Measurements from ENCODE around the gene CDHR1. TPM values are rescaled to one million over a fixed set of nuclear protein-coding genes. Genes with fewer than 3 reads are reported as not detected.
"Not testable (repeated sequence)": the region's sequence is repeated elsewhere in the genome, so short reads cannot be mapped to it uniquely, and the experiment has no call there.

Gene CDHR1
- polyA plus RNA-seq (2013, experiment 1 of 2): 0.86 TPM
- 0.75 TPM for polyA plus RNA-seq (2013, experiment 2 of 2)

- H2BK12ac ChIP-seq (ENCODE audit: low read length in 2 of 2): no peak within 1 kb of the TSS
- no peak within 1 kb of the TSS for H4K8ac ChIP-seq (ENCODE audit: low read length)
- H3K14ac ChIP-seq (ENCODE audit: low read length in 2 of 2): peak within 1 kb of the TSS in 1 of 2 experiments; percentile 26
- H3K27ac ChIP-seq (ENCODE audit: low read length, poor library complexity, severe bottlenecking): no peak within 1 kb of the TSS
- no peak within 1 kb of the TSS for H3K18ac ChIP-seq (ENCODE audit: low read depth in 1 of 2, low read length in 2 of 2)
- peaks cover 47 to 81% of the 10 kb centered on the region in 2 experiments for H3K27me3 ChIP-seq (ENCODE audit: control insufficient read depth in 1 of 2, insufficient read depth in 1 of 2, low read length in 2 of 2)
- H2AFZ ChIP-seq (ENCODE audit: low read depth, low read length): peak within 1 kb of the TSS; percentile 5
- peak within 1 kb of the TSS; percentile 33 for H2BK15ac ChIP-seq (ENCODE audit: low read depth, poor library complexity, severe bottlenecking)
- H3K4me3 ChIP-seq (ENCODE audit: insufficient read depth in 1 of 2, low read depth in 1 of 2, low read length in 2 of 2): peak within 1 kb of the TSS in 1 of 2 experiments; percentile 61
- no peak within 1 kb of the TSS for H2AK5ac ChIP-seq (ENCODE audit: low read length, severe bottlenecking)
- peak within 1 kb of the TSS; percentile 18 for H4K91ac ChIP-seq (ENCODE audit: low read length)
- DNase-seq: no peak
- no peaks in the 10 kb centered on the region for H3K36me3 ChIP-seq (ENCODE audit: control insufficient read depth in 1 of 2, insufficient read depth in 2 of 2, low read depth in 1 of 2, low read length in 2 of 2)
- no peaks in the 10 kb centered on the region for H3K79me1 ChIP-seq (replicated peaks; ENCODE audit: low read length, poor library complexity, severe bottlenecking)
- H3K23ac ChIP-seq (ENCODE audit: low read length in 2 of 2): peak within 1 kb of the TSS in 1 of 2 experiments; percentile 46
- H3K4me1 ChIP-seq (ENCODE audit: control insufficient read depth, insufficient read depth, low read depth, low read length): peaks cover 21% of the 10 kb centered on the region
- H3K9ac ChIP-seq (ENCODE audit: low read length): no peak within 1 kb of the TSS
- H2BK5ac ChIP-seq (ENCODE audit: low read depth, low read length, poor library complexity, severe bottlenecking): no peak within 1 kb of the TSS
- H2BK120ac ChIP-seq (ENCODE audit: low read depth, low read length): no peak within 1 kb of the TSS
- H3K4me2 ChIP-seq (ENCODE audit: low read length, poor library complexity, severe bottlenecking): peak within 1 kb of the TSS; percentile 99
- H3K4ac ChIP-seq (ENCODE audit: low read depth in 1 of 2, low read length in 2 of 2): no peak within 1 kb of the TSS
- H3K9me3 ChIP-seq (ENCODE audit: control insufficient read depth, low read length): no peaks in the 10 kb centered on the region
- WGBS: 1% methylated on average over 60 of the region's 61 CpGs
These were observed at the start of gene CDHR1 for GRCh38 chr10:84194424-84195043. Gene CDHR1 (plus strand): TSS chr10:84194537. CDS start chr10:84194761, 224 bp downstream.

- Histone ChIP-seq H2AK5ac (ENCODE audit: low read length, severe bottlenecking) (no peak overlapping the region), H3K79me1 (replicated peaks; ENCODE audit: low read length, poor library complexity, severe bottlenecking) (peaks cover 17% of the 10 kb centered on the region), H3K14ac (ENCODE audit: low read length in 2 of 2) (no peak overlapping the region), H3K4ac (ENCODE audit: low read depth in 1 of 2, low read length in 2 of 2) (no peak overlapping the region), H3K9me3 (ENCODE audit: control insufficient read depth, low read length) (no peaks in the 10 kb centered on the region), H3K4me3 (ENCODE audit: insufficient read depth in 1 of 2, low read depth in 1 of 2, low read length in 2 of 2) (no peak overlapping the region), H4K8ac (ENCODE audit: low read length) (no peak overlapping the region), H3K18ac (ENCODE audit: low read depth in 1 of 2, low read length in 2 of 2) (no peak overlapping the region), H3K4me2 (ENCODE audit: low read length, poor library complexity, severe bottlenecking) (no peak overlapping the region), H2BK5ac (ENCODE audit: low read depth, low read length, poor library complexity, severe bottlenecking) (no peak overlapping the region), H3K23ac (ENCODE audit: low read length in 2 of 2) (no peak overlapping the region), H3K9ac (ENCODE audit: low read length) (no peak overlapping the region), H3K4me1 (ENCODE audit: control insufficient read depth, insufficient read depth, low read depth, low read length) (no peaks in the 10 kb centered on the region), H3K27ac (ENCODE audit: low read length, poor library complexity, severe bottlenecking) (no peak overlapping the region), H2BK15ac (ENCODE audit: low read depth, poor library complexity, severe bottlenecking) (no peak overlapping the region), H2AFZ (ENCODE audit: low read depth, low read length) (no peak overlapping the region), H4K91ac (ENCODE audit: low read length) (no peak overlapping the region), H3K27me3 (ENCODE audit: control insufficient read depth in 1 of 2, insufficient read depth in 1 of 2, low read length in 2 of 2) (no peaks in the 10 kb centered on the region), H2BK12ac (ENCODE audit: low read length in 2 of 2) (no peak overlapping the region), H2BK120ac (ENCODE audit: low read depth, low read length) (no peak overlapping the region), H3K36me3 (ENCODE audit: control insufficient read depth in 1 of 2, insufficient read depth in 2 of 2, low read depth in 1 of 2, low read length in 2 of 2) (peaks cover 6 to 94% of the 10 kb centered on the region in 2 experiments)
- no peak for DNase-seq
These were observed 47.0 kb upstream of the CDHR1 start for GRCh38 chr10:84147347-84147746.

- H2BK15ac ChIP-seq (ENCODE audit: low read depth, poor library complexity, severe bottlenecking); H2AFZ ChIP-seq (ENCODE audit: low read depth, low read length); H2BK12ac ChIP-seq (ENCODE audit: low read length in 2 of 2); H3K27me3 ChIP-seq (ENCODE audit: control insufficient read depth in 1 of 2, insufficient read depth in 1 of 2, low read length in 2 of 2); H3K18ac ChIP-seq (ENCODE audit: low read depth in 1 of 2, low read length in 2 of 2); H3K27ac ChIP-seq (ENCODE audit: low read length, poor library complexity, severe bottlenecking); H2BK120ac ChIP-seq (ENCODE audit: low read depth, low read length); H3K23ac ChIP-seq (ENCODE audit: low read length in 2 of 2); H3K4me3 ChIP-seq (ENCODE audit: insufficient read depth in 1 of 2, low read depth in 1 of 2, low read length in 2 of 2); H3K9me3 ChIP-seq (ENCODE audit: control insufficient read depth, low read length); H3K4me2 ChIP-seq (ENCODE audit: low read length, poor library complexity, severe bottlenecking); H2BK5ac ChIP-seq (ENCODE audit: low read depth, low read length, poor library complexity, severe bottlenecking); H3K4ac ChIP-seq (ENCODE audit: low read depth in 1 of 2, low read length in 2 of 2); H2AK5ac ChIP-seq (ENCODE audit: low read length, severe bottlenecking); H4K91ac ChIP-seq (ENCODE audit: low read length); H3K9ac ChIP-seq (ENCODE audit: low read length); H4K8ac ChIP-seq (ENCODE audit: low read length); H3K4me1 ChIP-seq (ENCODE audit: control insufficient read depth, insufficient read depth, low read depth, low read length); H3K14ac ChIP-seq (ENCODE audit: low read length in 2 of 2): not testable (repeated sequence)
- Histone ChIP-seq H3K79me1 (replicated peaks; ENCODE audit: low read length, poor library complexity, severe bottlenecking) (peaks cover 15% of the 10 kb centered on the region), H3K36me3 (ENCODE audit: control insufficient read depth in 1 of 2, insufficient read depth in 2 of 2, low read depth in 1 of 2, low read length in 2 of 2) (peaks cover 6 to 94% of the 10 kb centered on the region in 2 experiments)
- DNase-seq: peak; percentile 51
- WGBS: 100% methylated on average over 4 of the region's 9 CpGs
These were observed 46.2 kb upstream of the CDHR1 start for GRCh38 chr10:84148006-84148597.

GRCh38 chr10:84149854-84150253 lies 44.5 kb upstream of the CDHR1 start:
- no peak overlapping the region for H3K23ac ChIP-seq (ENCODE audit: low read length in 2 of 2)
- no peak overlapping the region for H3K9ac ChIP-seq (ENCODE audit: low read length)
- no peak overlapping the region for H4K91ac ChIP-seq (ENCODE audit: low read length)
- no peak overlapping the region for H3K27ac ChIP-seq (ENCODE audit: low read length, poor library complexity, severe bottlenecking)
- no peak overlapping the region for H2BK5ac ChIP-seq (ENCODE audit: low read depth, low read length, poor library complexity, severe bottlenecking)
- no peak overlapping the region for H3K4me2 ChIP-seq (ENCODE audit: low read length, poor library complexity, severe bottlenecking)
- H3K14ac ChIP-seq (ENCODE audit: low read length in 2 of 2): no peak overlapping the region
- no peak overlapping the region for H2BK120ac ChIP-seq (ENCODE audit: low read depth, low read length)
- H2BK12ac ChIP-seq (ENCODE audit: low read length in 2 of 2): no peak overlapping the region
- no peak overlapping the region for H2AK5ac ChIP-seq (ENCODE audit: low read length, severe bottlenecking)
- peaks cover 12% of the 10 kb centered on the region for H3K79me1 ChIP-seq (replicated peaks; ENCODE audit: low read length, poor library complexity, severe bottlenecking)
- no peaks in the 10 kb centered on the region for H3K27me3 ChIP-seq (ENCODE audit: control insufficient read depth in 1 of 2, insufficient read depth in 1 of 2, low read length in 2 of 2)
- H3K4me3 ChIP-seq (ENCODE audit: insufficient read depth in 1 of 2, low read depth in 1 of 2, low read length in 2 of 2): no peak overlapping the region
- no peak for DNase-seq
- no peaks in the 10 kb centered on the region for H3K4me1 ChIP-seq (ENCODE audit: control insufficient read depth, insufficient read depth, low read depth, low read length)
- H3K18ac ChIP-seq (ENCODE audit: low read depth in 1 of 2, low read length in 2 of 2): no peak overlapping the region
- no peak overlapping the region for H2BK15ac ChIP-seq (ENCODE audit: low read depth, poor library complexity, severe bottlenecking)
- no peak overlapping the region for H2AFZ ChIP-seq (ENCODE audit: low read depth, low read length)
- peaks cover 6 to 93% of the 10 kb centered on the region in 2 experiments for H3K36me3 ChIP-seq (ENCODE audit: control insufficient read depth in 1 of 2, insufficient read depth in 2 of 2, low read depth in 1 of 2, low read length in 2 of 2)
- 100% methylated on average over 1 of the region's 2 CpGs for WGBS
- no peak overlapping the region for H4K8ac ChIP-seq (ENCODE audit: low read length)
- no peaks in the 10 kb centered on the region for H3K9me3 ChIP-seq (ENCODE audit: control insufficient read depth, low read length)
- no peak overlapping the region for H3K4ac ChIP-seq (ENCODE audit: low read depth in 1 of 2, low read length in 2 of 2)
